HuH-7 (cell line): ENCODE data around the gene TEX52.
A peak's percentile ranks its signal among the peaks of the same experiment; 100 is the strongest.
"Not testable (repeated sequence)": the region's sequence is repeated elsewhere in the genome, so short reads cannot be mapped to it uniquely, and the experiment has no call there.

ENCODE experiments used
- DNase-seq: peaks from one replicate; pipeline ENCODE4 v3.0.0; 2011; ENCODE audit warnings: low spot score

The TEX52 gene

DNA sequence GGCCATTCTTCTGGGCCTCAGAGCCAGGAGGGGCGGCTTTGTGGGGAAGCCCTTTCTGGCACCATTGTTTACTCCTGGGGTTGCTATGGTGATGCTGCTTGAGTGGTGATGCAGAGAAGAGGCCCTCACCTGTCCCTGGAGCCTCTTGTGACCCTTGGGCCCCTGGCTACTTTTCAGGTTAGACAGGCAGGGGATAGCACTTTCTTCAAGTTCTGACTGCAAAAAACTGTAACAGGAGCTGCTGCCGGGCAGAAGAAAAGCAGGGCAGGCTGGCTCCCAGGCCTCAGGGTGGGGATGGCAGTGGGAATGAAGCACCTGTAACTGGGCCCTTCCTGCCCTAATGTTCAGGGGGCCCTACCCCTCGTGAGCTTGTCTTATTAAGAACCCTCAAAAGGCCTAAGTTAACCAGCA, at the start of gene TEX52:
TSS of gene TEX52 (minus strand) at position 19 of the 411 bp plus-strand sequence. CDS start at position 6, 13 bp downstream.
- no peak for DNase-seq

DNA sequence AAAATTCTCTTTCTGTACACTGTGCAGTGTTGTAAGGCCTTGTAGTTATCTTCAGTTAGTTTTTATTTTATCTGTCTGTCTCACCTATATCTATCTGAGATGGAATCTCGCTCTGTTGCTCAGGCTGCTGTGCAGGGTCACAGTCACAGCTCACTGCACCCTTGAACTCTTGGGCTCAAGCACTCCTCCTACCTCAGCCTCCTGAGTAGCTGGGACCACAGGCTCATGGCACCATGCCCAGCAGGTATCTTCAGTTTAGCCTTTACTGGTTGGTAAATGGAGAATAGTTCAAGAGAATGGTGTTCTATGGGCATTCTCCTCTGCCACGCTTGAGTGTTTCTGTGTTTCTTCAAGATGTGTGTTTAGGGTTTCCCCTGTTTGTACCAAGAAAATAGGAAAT, 47.4 kb upstream of the TEX52 start:
- DNase-seq = no peak

DNA sequence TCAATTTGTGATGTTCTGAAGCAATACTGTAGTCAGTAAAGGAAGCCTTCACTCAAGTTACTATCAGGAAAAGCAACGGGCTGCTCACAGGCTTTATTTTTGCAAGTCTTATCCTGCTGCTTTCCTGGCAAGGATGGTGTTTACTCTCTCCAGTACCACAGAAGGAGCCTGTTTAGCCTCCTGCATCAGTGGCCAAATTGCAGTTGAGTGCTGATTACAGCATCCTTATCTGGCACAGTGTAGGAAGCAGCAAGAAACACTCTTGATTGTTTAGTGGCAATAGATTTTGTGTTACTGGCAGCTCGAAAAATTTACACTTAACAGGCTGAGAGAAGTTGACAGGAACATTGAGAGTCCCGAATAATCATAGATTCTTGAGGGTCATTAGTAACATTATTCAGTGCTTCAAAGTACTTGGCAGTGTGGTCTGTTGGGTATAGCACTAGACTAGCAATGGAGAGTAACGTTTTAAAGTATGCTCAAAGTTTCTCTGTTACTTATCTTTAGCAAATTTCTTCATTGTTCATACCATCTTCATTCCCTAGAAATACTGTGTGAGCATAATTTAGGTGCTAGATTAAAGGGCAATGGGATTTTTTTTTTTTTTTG, 45.5 kb upstream of the TEX52 start:
- no peak for DNase-seq

DNA sequence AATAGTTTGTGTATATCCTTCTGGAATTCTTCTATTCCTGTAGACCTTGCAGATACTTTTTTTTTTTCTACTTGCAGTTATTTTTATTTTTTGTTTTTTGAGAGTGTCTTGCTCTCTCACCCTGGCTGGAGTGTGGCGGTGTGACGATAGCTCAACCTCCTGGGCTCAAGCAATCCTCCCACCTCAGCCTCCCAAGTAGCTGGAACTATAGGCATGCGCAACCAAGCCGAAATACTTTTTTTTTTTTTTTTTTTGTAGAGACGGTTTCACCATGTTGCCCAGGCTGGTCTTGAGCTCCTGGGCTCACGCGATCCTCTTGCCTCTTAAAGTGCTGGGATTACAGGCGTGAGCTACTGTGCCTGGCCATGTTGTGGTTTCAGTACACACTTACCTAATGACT, 43.8 kb upstream of the TEX52 start:
- DNase-seq = no peak

DNA sequence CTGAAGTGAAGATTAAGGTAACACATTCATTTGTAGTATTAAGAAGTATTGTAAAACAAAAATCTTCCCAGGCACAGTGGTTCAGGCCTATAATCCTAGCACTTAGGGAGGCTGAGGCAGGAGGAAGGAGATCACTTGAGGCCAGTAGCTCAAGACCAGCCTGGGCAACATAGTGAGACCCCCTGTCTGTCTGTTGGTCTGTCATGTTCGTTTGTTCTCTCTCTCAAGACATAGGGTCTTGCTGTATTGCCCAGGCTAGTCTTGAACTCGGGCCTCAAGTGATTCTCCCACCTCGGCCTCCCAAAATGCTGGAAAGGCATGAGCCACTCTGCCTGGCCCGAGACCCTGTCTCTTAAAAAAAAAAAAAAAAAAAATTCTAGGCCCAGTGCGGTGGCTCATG, 40.6 kb upstream of the TEX52 start:
- DNase-seq = no peak

DNA sequence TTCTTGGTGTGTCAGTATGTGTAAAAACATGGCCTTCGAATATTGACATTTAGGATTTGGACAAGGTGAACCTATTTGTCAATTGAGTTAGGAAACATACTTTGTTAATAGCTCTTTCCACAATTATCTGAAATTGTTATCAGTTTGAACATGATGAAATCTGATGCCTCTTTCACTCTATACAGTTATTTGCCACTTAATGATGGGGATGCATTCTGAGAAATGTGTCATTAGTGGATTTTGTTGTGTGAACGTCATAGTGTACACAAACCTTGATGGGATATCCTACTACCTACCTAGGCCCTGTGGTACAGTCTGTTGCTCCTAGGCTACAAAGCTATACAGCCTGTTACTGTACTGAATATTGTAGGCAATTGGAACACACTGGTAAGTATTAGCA, 38.7 kb upstream of the TEX52 start:
- no peak for DNase-seq

DNA sequence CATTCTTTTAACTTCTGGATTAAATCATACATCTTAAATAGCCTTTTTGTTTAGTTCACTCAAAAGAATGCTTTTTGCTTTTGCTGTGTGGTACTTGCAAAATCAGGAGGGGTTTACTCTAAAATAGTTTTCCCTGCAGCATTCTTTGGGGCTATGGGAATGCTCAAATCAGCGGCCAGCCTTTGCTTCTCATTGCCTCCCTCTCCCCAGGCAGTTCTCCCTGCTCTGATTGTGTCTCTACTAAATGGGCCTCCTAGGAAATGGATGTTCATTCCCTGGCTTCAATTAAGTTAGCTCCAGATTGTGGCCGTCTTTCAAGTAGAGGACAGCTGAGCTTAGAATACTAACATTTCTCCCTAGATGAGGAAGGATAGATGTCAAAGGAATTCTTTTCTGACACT, 38.2 kb upstream of the TEX52 start:
- DNase-seq = no peak

DNA sequence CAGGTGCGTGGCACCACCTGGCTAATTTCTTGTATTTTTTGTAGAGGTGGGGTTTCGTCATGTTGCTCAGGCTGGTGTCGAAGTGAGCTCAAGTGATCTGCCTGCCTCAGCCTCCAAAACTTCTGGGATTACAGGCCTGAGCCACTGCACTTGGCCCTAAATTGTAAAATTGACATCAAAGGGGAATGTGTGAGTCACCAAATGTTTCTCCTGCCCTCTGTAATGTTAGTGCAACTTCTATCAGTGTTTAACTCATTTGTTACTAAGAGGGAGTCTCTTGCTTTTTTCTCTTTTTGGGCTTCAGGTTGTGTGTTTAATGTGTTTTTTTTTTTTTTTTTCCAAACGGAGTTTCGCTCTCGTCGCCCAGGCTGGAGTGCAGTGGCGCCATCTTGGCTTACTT, 36.2 kb upstream of the TEX52 start:
- DNase-seq = no peak

DNA sequence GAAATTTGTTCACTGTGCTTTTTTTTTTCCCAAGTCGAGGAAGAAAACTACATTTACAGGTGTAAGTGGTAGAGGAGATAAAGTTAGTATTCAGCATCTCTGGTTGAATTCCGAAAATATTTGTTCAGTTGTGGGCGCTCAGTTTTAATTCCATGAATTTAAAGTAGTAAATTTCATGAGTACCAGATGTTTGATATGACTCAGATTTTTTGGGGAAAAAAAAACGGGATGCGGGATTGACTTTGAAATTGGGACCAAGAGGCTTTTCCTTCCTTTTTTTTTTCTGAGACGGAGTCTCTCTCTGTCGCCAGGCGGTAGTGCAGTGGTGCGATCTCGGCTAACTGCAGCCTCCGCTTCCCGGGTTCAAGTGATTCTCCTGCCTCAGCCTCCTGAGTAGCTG, 35.4 kb upstream of the TEX52 start:
- DNase-seq = no peak

DNA sequence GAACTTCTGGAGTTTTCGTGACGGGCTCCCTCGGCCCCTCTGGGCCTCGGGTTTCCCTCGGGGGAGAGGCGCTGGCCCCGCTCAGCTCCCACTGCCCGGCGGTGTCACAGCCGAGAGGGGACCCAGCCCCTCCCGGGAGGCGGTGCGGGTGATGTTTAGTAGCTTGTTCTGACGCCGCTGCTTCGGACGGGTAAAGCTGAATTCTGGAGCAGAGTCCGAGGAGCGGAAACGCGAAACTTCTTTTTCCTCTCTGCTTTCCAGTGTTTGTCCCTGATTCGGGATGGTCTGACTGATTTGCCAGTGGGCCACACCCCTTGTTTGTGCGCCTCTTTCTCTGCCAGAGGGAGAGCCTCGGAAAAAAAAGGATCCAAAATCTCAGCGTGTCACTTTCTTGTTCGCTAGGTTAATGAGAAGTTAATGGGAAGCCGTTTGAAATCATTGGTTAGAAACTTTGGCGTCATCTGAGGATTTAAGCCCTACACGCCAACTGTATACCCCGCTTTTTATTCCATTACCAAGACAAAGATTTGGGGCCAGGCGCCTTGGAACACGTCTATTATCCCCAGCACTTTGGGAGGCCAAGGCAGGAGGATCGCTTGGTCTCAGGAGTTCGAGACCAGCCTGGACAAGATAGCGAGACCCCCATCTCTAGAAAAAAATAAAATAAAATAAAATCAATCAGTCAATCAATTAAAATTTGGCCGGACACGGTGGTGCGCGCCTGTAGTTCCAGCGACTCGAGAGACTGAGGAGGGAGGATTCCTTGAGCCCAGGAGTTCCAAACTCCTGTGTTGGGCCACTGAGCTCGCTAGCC, 34.6 kb upstream of the TEX52 start:
- DNase-seq = no peak

DNA sequence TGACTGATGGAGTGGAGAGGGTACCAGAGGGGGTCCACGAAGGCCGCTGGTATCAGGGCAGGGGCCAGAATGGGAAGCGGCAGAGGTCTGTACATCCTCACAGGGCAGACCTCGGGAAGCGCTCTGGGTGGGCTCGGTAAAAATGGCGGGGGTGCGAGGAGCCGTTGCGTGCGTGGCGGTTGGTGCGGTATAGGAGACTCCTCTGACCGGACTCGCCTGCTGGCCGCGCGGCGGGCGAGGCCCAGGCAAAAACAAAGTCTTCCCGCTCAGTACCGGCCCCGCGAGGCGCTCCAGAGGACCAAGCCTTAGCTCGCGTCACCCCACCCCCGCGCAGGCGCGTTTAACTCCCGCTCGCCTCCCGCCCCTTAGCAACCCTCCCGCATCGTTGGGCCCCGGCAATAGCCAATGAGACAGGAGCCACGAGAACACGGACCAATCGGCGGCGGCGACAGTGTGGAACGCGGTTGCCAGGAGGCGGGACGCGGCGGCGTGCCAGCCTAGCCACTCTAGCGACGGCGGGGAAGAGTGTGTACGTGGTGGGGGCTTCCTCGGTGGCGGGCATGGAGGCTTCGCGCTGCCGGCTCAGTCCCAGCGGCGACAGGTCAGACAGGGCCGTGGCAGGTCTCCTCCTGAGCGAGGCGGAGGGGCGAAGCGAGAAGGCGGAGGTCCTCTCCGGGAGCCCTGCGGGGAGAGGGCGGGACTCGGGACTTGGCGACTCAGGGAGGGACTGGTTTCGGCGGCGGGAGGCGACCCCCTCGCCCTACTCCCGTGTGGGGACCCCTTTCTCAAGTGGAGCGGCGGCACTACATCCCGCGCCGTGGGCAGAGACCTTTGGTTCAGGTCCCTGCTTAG, 33.8 kb upstream of the TEX52 start, which contains the start of gene TULP3:
TSS of gene TULP3 (plus strand) at position 504 of the 852 bp plus-strand sequence. CDS start at position 561, 57 bp downstream.
- peak; percentile 98 for DNase-seq

DNA sequence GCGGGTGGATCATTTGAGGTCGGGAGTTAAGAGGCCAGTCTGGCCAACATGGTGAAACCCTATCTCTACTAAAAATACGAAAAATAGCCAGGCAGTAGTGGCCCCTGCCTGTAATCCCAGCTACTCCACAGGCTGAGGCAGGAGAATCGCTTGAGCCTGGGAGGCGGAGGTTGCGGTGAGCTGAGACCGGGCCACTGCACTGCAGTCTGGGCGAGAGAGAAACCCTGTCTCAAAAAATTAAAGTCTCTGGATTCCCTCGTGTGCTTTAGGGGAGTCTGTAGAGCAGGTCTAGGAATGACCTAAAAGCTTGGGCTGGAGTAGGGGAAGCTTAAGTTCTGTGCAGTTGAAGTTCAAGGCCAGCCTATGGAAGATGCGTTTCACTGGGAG, 33.2 kb upstream of the TEX52 start:
- DNase-seq = no peak

DNA sequence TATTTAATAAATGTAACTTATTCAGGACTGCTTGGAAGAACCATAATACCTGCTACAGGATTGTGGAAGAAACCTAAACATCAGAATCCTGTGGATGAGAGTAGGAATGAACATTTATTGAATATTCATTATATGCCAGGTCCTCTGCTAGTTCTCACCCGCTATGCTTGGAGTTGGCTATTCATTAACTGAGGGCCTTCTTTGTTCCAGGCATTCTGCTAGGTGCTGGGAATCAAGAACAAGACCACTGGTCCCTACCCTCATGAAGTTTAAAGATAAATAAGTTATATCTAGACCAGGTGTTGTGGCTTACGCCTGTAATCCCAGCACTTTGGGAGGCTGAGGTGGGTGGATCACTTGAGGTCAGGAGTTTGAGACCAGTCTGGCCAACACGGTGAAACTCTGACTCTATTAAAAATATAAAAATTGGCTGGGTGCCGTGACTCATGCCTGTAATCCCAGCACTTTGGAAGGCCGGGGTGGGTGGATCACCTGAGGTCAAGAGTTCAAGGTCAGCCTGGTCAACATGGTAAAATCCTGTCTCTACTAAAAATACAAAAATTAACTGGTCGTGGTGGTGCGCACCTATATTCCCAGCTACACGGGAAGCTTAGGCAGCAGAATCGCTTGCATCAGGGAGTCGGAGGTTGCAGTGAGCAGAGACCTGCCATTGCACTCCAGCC, 30.1 kb upstream of the TEX52 start:
- no peak for DNase-seq

DNA sequence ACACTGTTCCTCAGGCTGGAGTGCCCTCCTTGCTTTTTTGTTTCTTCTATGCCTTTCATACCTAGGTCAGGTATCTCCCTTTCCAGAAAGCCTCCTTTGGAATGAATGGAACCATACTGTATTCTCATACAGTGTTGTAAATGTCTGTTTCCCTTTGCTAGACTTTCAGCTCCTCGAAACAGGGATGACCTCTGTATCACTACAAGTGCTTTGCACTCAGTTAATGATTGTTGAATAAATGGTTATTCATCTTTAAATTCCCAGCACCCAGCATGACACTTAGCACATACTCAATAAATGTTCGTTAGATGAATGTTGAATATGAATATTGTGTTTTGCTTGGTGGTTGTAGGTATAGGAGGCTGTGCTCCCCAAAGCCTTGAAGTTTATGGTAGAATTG, 28.0 kb upstream of the TEX52 start:
- no peak for DNase-seq

DNA sequence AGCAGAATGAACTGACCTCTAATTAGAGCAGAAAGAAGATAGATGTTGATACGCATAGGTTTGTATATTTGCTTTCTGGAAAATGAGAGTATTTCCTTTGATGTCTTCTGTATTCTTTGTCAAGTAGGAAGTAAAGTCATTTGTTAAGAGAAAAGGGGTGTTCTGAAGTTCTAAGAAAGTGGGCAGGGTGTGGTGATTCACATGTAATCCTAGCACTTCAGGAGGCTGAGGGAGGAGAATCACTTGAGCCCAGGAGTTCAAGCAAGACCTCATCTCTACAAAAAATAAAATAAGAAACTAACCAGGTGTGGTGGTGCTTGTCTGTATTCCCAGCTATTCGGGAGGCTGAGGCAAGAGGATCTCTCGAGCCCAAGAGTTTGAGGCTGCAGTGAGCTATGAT, 23.0 kb upstream of the TEX52 start:
- DNase-seq = no peak

DNA sequence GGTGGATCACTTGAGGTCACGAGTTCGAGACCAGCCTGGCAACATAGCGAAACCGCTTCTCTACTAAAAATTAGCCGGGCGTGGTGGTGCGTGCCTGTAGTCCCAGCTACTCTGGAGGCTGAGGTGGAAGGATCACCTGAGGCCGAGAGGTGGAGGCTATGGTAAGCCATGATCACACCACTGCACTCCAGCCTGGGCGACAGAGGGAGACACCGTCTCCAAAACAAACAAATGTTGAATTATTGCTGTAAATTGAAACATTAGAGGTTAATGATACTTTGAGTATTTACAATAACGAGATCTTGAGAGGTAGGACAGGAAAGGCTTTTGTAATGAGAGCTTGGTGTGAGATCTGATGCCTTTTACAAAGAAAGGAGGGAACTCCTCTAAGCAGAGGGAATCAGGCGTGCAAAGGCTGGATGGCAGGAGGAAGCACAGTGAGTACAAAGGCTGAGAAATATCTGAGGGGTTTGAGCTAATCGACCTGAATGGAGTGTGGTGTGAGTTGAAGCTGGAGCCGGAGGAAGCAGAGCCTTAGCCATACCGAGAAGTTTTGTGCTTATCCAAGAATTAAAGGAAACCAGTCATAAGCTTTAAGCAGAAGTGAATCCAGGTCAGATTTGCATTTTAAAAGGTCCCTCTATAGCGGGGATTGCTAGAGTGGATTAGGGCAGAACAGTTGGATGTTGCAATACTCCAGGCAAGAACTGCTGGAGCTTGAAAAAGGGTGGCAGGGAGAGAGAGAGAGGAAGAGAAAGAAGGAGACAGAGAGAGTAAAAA, 21.3 kb upstream of the TEX52 start:
- DNase-seq = no peak

DNA sequence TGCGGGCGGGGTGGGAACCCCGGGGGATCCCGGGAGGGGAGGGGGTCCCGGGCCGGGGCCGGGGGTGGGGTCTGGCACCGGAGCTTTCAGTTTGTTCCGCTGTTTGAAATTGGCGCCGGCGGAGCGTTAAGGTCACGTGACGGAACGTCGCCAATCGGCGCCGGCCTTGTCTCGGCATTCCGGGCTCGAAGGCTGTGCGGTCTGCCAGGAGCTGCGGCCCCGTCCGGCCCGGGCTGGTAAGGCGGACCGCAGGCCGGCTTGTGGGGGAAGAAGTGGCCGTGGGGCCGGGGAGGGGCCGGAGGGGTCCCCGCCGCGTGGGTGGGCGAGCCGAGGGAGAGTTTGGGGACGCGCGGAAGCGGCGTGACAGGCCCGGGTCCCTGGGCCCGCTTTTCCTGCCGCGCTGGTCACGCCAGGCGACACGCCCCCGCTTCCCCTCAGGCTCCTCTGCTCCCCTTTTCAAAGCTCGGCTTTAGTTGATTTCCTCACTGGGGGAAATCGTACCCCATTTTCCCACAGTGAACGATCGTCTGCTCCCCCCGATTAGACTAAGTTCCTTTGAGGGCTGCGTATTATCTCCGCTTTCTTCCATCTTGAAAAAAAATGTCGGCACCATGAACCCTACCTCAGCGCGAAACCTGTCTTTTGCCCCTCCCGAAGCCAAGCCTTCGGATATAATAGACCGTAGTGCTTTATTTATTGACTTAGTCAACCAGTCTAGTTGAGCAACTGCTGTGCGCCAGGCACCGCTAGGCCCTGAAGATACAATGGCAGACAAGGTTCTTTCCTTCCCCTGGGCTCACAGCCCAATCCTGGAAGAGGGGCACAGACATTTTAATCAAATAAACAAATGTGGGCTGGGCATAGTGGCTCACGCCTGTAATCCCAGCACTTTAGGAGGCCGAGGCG, 20.5 kb upstream of the TEX52 start, which contains the start of the genes FOXM1 and RHNO1:
TSS of gene FOXM1 (minus strand) at position 128 of the 906 bp plus-strand sequence. CDS start 2,696 bp downstream, outside the sequence.
TSS of gene RHNO1 (plus strand) at position 177 of the 906 bp plus-strand sequence. CDS start 8,144 bp downstream, outside the sequence.
- peak; percentile 89 for DNase-seq

DNA sequence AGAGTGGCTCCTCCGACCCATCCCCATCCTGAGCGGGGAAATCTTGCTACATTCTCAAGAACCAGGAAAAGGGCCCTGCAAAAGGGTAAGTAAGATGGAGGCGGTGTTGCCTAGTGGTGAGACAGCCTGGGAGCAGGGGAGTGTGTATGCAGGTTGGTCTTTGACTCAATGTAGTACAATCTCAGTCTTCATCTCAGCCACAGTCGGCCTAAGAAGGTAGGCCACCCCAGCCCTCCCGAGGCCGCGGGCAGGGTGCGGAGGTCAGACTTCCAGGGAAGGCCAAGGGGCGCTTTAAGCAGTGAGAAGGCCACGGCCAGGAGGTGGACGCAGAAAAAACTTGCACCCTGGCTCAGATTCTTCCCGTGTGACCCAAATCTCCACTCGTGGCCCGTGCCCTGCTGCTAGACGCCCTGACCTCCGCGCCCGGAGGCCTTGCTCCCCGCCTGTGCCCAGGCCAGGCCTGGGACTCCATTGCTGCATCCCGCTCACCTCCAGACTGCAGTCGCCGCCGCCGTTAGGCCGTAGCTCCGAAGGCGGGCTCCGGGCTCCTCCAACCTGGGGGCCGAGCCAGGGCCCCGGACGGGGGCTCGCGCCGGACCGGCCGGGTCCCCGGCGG, 19.7 kb upstream of the TEX52 start:
- DNase-seq = peak; percentile 30

DNA sequence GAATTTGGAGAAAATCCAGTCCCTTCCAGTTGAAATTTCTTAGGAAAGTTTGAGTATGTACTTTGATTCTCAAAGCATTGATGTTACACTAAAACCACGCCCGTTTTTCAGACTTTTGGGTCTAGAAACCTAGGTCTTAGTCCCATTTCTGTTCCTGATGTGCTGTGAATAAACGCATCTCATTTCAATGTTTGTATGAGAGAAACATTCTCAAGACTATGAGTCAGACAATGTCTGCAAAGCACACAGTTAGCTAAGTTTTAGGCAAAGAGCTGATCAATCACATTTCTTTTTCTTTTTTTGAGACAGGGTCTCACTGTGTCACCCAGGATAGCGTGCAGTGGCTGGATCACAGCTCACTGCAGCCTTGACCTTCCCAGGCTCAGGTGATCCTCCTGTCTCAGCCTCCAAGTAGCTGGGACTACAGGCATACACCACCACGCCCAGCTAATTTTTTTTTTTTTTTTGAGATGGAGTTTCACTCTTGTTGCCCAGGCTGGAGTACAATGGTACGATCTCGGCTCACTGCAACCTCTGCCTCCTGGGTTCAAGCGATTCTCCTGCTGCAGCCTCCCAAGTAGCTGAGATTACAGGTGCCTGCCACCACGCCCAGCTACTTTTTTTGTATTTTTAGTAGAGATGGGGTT, 12.3 kb upstream of the TEX52 start:
- DNase-seq = not testable (repeated sequence)
